SK-N-SH (cell line): Measurements from ENCODE around the gene CCDC149. TPM values are rescaled to one million over a fixed set of nuclear protein-coding genes. Genes with fewer than 3 reads are reported as not detected.

Source experiments
- CTCF ChIA-PET: fragments of 300-600, 350-600 bp; formaldehyde crosslinking; extraction: SDS; loops from one replicate; lab custom pipeline; 2021; lab: Yijun Ruan, JAX
- POLR2A ChIA-PET: fragments of 350-600 bp; sonication (Branson Sonifier 250); formaldehyde crosslinking; extraction: SDS; loops from one replicate; lab custom pipeline; 2020; ENCODE audit warnings: antibody characterized with exemption, inconsistent platforms; lab: Yijun Ruan, JAX
- DNase-seq: peaks from one replicate; pipeline ENCODE4 v3.0.0; 2012
- H2AFZ ChIP-seq: fragments of 200-600 bp; sonication (generic); 2 replicates; pipeline ENCODE4 v1.8.1; 2016; ENCODE audit warnings: antibody characterized with exemption, mild to moderate bottlenecking, low read depth
- H3F3A ChIP-seq: fragments of 200-600 bp; sonication (generic); replicated peaks from 2 replicates; pipeline ENCODE3; 2016; ENCODE audit warnings: antibody characterized with exemption, mild to moderate bottlenecking; ENCODE audit not compliant: insufficient read depth
- H3K27ac ChIP-seq, 2 experiments: fragments of 200-500 bp in 1 of 2; fragments of 200-600 bp in 1 of 2; sonication (Bioruptor generic) in 1 of 2; sonication (generic), shearing (Covaris generic) in 1 of 2; 2 replicates each; pipeline versions ENCODE4 v1.5.1 to v1.6.1; 2014 to 2016; ENCODE audit warnings: low read depth in 2 of 2, inconsistent platforms in 1 of 2, low read length in 1 of 2, mild to moderate bottlenecking in 1 of 2, mixed read lengths in 1 of 2
- H3K27me3 ChIP-seq: fragments of 200-600 bp; sonication (generic), shearing (Covaris generic); 2 replicates; pipeline ENCODE4 v1.6.1; 2016; ENCODE audit warnings: mixed run types; ENCODE audit not compliant: insufficient read depth
- H3K36me3 ChIP-seq, 2 experiments: fragments of 200-500 bp in 1 of 2; fragments of 200-600 bp in 1 of 2; sonication (Bioruptor generic) in 1 of 2; sonication (generic) in 1 of 2; replicated peaks in 1 of 2; 2 replicates each; pipeline versions ENCODE3 to v1.5.1; 2014 to 2016; ENCODE audit warnings: low read length in 1 of 2, mild to moderate bottlenecking in 1 of 2; ENCODE audit not compliant: insufficient read depth in 2 of 2, control insufficient read depth in 1 of 2
- H3K4me1 ChIP-seq, 2 experiments: fragments of 200-500 bp in 1 of 2; fragments of 200-600 bp in 1 of 2; sonication (Bioruptor generic) in 1 of 2; sonication (generic), shearing (Covaris generic) in 1 of 2; 2 replicates each; pipeline versions ENCODE4 v1.5.1 to v1.6.1; 2014 to 2016; ENCODE audit warnings: low read depth in 1 of 2, low read length in 1 of 2, mixed run types in 1 of 2; ENCODE audit not compliant: insufficient read depth in 2 of 2, control insufficient read depth in 1 of 2
- H3K4me2 ChIP-seq: fragments of 200-600 bp; sonication (generic), shearing (Covaris generic); 2 replicates; pipeline ENCODE4 v1.6.1; 2017; ENCODE audit warnings: mixed run types
- H3K4me3 ChIP-seq, 2 experiments: fragments of 200-500 bp in 1 of 2; fragments of 200-600 bp in 1 of 2; sonication (Bioruptor generic) in 1 of 2; sonication (generic), shearing (Covaris generic) in 1 of 2; 2 replicates each; pipeline versions ENCODE4 v1.5.1 to v1.8.1; 2014 to 2016; ENCODE audit warnings: low read depth in 2 of 2, inconsistent platforms in 1 of 2, low read length in 1 of 2, mild to moderate bottlenecking in 1 of 2, mixed read lengths in 1 of 2, moderate library complexity in 1 of 2
- H3K79me2 ChIP-seq: fragments of 200-600 bp; sonication (generic); 2 replicates; pipeline ENCODE4 v1.8.1; 2017; ENCODE audit warnings: mild to moderate bottlenecking; ENCODE audit not compliant: insufficient read depth
- H3K9ac ChIP-seq: fragments of 200-600 bp; sonication (generic); 2 replicates; pipeline ENCODE4 v1.6.1; 2017; ENCODE audit warnings: mixed run types
- H3K9me2 ChIP-seq: fragments of 200-600 bp; sonication (generic); 2 replicates; pipeline ENCODE4 v1.6.1; 2017; ENCODE audit warnings: mixed run types
- H3K9me3 ChIP-seq: fragments of 200-600 bp; sonication (generic); 2 replicates; pipeline ENCODE4 v1.6.1; 2017; ENCODE audit warnings: mixed run types, mild to moderate bottlenecking, moderate library complexity
- H4K20me1 ChIP-seq: fragments of 200-600 bp; sonication (generic); 2 replicates; pipeline ENCODE4 v1.6.1; 2017; ENCODE audit warnings: mild to moderate bottlenecking, mixed run types; ENCODE audit not compliant: insufficient read depth
- ELF1 ChIP-seq: IDR thresholded peaks from 2 replicates; pipeline ENCODE4 v1.4.0; 2012
- EP300 ChIP-seq, 2 experiments: IDR thresholded peaks; 2 replicates each; pipeline versions ENCODE4 v1.4.0 to v1.6.1; 2012; ENCODE audit warnings: borderline replicate concordance in 1 of 2, low read depth in 1 of 2, low read length in 1 of 2
- FOXJ3 ChIP-seq: sonication (generic); formaldehyde crosslinking; IDR thresholded peaks from 2 replicates; pipeline ENCODE4 v1.5.1; 2020; ENCODE audit warnings: mild to moderate bottlenecking, missing genetic modification reagents
- FOXM1 ChIP-seq: IDR thresholded peaks from 2 replicates; pipeline ENCODE4 v1.4.0; 2012; ENCODE audit warnings: low read depth, mild to moderate bottlenecking
- GABPA ChIP-seq: IDR thresholded peaks from 2 replicates; pipeline ENCODE4 v1.4.0; 2012; ENCODE audit warnings: low read depth, mild to moderate bottlenecking
- JUND ChIP-seq: IDR thresholded peaks from 2 replicates; pipeline ENCODE4 v1.4.0; 2012
- MXI1 ChIP-seq: IDR thresholded peaks from 2 replicates; pipeline ENCODE4 v1.6.1; 2012; ENCODE audit warnings: mild to moderate bottlenecking, low read depth, low read length, improper control_type of control experiment
- RAD21 ChIP-seq: IDR thresholded peaks from 2 replicates; pipeline ENCODE4 v1.6.1; 2012; ENCODE audit warnings: mild to moderate bottlenecking, low read length
- RFX5 ChIP-seq: IDR thresholded peaks from 2 replicates; pipeline ENCODE4 v1.6.1; 2012; ENCODE audit warnings: mild to moderate bottlenecking, improper control_type of control experiment, low read length
- RXRA ChIP-seq: IDR thresholded peaks from 2 replicates; pipeline ENCODE4 v1.4.0; 2012; ENCODE audit warnings: low read depth, mild to moderate bottlenecking, borderline replicate concordance
- SMC3 ChIP-seq: IDR thresholded peaks from 2 replicates; pipeline ENCODE4 v1.6.1; 2012; ENCODE audit warnings: low read depth, low read length, improper control_type of control experiment
- TAF1 ChIP-seq: IDR thresholded peaks from 2 replicates; pipeline ENCODE4 v1.6.1; 2012; ENCODE audit warnings: low read depth, mild to moderate bottlenecking, low read length, moderate library complexity, borderline replicate concordance
- WGBS: methylation state at CpG from one replicate; pipeline ENCODE4 v1.1.6; 2017; ENCODE audit warnings: low lambda C conversion rate; 5-methylcytosine and 5-hydroxymethylcytosine counted together
- polyA plus RNA-seq, 3 experiments: library from polyadenylated mRNA; depleted of rRNA; stranded (reverse); fragments of >200 nt; gene quantifications; 2 replicates each; pipeline ENCODE4 v1.2.3, GENCODE V29; 2012
- TF ChIP-seq, protein P1 (sequence below): IDR thresholded peaks from 2 replicates; pipeline ENCODE4; 2012
- TF ChIP-seq, protein P2 (sequence below): fragments of 200-600 bp; sonication (generic); IDR thresholded peaks from 2 replicates; pipeline ENCODE4 v1.6.1; 2017; ENCODE audit warnings: antibody characterized with exemption, mild to moderate bottlenecking, moderate library complexity

Gene CCDC149
- polyA plus RNA-seq, 1 of the 3 experiments (the other 2 are of a cell fraction) = 5.5 TPM

DNA sequence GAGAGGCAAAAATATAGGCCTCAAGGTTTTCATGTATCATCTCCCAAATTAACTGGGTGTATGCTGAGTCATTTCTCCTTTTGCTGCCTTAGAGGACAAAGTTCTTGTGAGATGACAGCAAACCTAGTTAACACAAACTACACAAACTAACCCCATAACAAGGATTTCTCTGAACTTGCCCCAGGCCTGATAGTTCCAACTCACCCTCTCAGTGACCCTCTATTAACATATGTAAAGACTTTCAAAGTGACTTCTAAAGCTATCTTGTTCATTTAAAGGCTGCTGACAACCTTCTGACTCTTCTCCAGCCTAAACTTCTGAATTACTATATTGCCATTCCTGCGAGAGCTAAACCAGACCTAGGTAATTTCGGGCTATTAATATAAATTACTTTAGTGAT, 43.2 kb upstream of the CCDC149 start (continued):
- TF ChIP-seq RXRA = no peak

DNA sequence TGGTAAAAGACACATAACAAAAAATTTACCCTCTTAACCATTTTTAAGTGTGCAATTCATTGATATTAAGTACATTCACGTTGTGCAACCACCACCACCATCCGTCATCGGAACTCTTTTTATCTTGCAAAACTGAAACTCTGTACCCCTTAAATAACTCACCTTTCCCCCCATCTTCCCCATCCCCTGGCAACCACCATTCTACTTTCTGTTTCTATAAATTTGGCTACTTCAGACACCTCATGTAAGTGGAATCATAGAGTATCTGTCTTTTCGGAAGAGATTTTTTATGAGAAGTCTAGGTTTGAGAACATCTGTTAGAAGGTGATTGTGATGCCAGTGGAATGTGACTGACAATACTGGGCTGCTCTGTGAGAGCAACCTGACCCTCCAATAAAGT, 39.8 kb upstream of the CCDC149 start:
- H3K9ac ChIP-seq = no peak overlapping the region
- H3K27ac ChIP-seq = no peak overlapping the region
- no peaks in the 10 kb centered on the region for H3K79me2 ChIP-seq
- H3K4me2 ChIP-seq = no peak overlapping the region
- CTCF ChIA-PET = no interaction called here
- H3K4me3 ChIP-seq = no peak overlapping the region
- H3K36me3 ChIP-seq = no peaks in the 10 kb centered on the region
- H4K20me1 ChIP-seq = no peaks in the 10 kb centered on the region
- no peak for DNase-seq
- no peaks in the 10 kb centered on the region for H3K9me3 ChIP-seq
- TF ChIP-seq JUND (no peak), FOXJ3 (CRISPR knock-in tag) (no peak), GABPA (no peak), FOXM1 (no peak), SMC3 (no peak)
- no peak overlapping the region for H2AFZ ChIP-seq
- H3K9me2 ChIP-seq = no peaks in the 10 kb centered on the region
- H3K27me3 ChIP-seq = peaks cover 22% of the 10 kb centered on the region; the same call in 1 of the 2 replicates
- POLR2A ChIA-PET = no interaction called here
- no peaks in the 10 kb centered on the region for H3K4me1 ChIP-seq
- no peaks in the 10 kb centered on the region for H3F3A ChIP-seq
- WGBS = 49% methylated on average over 4 of the region's 4 CpGs

DNA sequence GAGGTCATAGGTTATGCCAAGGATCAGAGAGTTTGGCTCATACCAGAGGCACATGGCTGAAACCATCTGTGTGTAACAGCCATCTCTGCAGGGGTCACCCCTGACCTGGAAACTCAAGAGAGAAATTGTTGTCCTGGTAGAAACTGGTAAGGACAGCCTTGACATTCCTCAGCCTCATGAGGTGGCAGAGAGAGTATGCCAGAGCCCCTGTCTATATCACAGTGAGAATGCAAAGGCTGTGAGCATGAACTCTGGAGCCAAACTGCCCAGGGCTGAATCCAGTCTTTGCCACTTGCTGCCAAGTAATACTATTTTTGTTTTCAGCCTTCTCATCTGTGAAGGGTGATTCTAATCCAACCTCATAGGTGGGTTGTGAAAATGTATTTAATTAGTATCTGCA, 37.1 kb upstream of the CCDC149 start:
- H3K4me3 ChIP-seq = no peak overlapping the region
- H3K9me3 ChIP-seq = no peaks in the 10 kb centered on the region
- DNase-seq = no peak
- TF ChIP-seq RXRA = no peak
- TF ChIP-seq GABPA = no peak
- TF ChIP-seq MXI1 = no peak
- no peak for TF ChIP-seq EP300 (IDR thresholded peaks at IDR 0.05; ENCODE audit: borderline replicate concordance in 1 of 2, low read depth in 1 of 2, low read length in 1 of 2)
- TF ChIP-seq RAD21 = no peak
- no peak for TF ChIP-seq TAF1
- TF ChIP-seq, protein P1, sequence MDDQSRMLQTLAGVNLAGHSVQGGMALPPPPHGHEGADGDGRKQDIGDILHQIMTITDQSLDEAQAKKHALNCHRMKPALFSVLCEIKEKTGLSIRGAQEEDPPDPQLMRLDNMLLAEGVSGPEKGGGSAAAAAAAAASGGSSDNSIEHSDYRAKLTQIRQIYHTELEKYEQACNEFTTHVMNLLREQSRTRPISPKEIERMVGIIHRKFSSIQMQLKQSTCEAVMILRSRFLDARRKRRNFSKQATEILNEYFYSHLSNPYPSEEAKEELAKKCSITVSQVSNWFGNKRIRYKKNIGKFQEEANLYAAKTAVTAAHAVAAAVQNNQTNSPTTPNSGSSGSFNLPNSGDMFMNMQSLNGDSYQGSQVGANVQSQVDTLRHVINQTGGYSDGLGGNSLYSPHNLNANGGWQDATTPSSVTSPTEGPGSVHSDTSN = no peak
- no peak for TF ChIP-seq ELF1
- TF ChIP-seq, protein P2, sequence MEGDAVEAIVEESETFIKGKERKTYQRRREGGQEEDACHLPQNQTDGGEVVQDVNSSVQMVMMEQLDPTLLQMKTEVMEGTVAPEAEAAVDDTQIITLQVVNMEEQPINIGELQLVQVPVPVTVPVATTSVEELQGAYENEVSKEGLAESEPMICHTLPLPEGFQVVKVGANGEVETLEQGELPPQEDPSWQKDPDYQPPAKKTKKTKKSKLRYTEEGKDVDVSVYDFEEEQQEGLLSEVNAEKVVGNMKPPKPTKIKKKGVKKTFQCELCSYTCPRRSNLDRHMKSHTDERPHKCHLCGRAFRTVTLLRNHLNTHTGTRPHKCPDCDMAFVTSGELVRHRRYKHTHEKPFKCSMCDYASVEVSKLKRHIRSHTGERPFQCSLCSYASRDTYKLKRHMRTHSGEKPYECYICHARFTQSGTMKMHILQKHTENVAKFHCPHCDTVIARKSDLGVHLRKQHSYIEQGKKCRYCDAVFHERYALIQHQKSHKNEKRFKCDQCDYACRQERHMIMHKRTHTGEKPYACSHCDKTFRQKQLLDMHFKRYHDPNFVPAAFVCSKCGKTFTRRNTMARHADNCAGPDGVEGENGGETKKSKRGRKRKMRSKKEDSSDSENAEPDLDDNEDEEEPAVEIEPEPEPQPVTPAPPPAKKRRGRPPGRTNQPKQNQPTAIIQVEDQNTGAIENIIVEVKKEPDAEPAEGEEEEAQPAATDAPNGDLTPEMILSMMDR = no peak
- TF ChIP-seq RFX5 = no peak
- H3K79me2 ChIP-seq = no peaks in the 10 kb centered on the region
- no peak overlapping the region for H3K4me2 ChIP-seq
- peaks cover 25% of the 10 kb centered on the region; the same call in 1 of the 2 replicates for H3K27me3 ChIP-seq
- H2AFZ ChIP-seq = no peak overlapping the region
- ChIA-PET POLR2A (no interaction called here), CTCF (no interaction called here)
- no peak overlapping the region for H3K9ac ChIP-seq
- H3F3A ChIP-seq = no peaks in the 10 kb centered on the region
- no peaks in the 10 kb centered on the region for H3K36me3 ChIP-seq
- H4K20me1 ChIP-seq = no peaks in the 10 kb centered on the region
- no peak overlapping the region for H3K27ac ChIP-seq
- no peaks in the 10 kb centered on the region for H3K9me2 ChIP-seq
- H3K4me1 ChIP-seq = no peaks in the 10 kb centered on the region
